ENCODE data around the gene MAP3K3.

DNA sequence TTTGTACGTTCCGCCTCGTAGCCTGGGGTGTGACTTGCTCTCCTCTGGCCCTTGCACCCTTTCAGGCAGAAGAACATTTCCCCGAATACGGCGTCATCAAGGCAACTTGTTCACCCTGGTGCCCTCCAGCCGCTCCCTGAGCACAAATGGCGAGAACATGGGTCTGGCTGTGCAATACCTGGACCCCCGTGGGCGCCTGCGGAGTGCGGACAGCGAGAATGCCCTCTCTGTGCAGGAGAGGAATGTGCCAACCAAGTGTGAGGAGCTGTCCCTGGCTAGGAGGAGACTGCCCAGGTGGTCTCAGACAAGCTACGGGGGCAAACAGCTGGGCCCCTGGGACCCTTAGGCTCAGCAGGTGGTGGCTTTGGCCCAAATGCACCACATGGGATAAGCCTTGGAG lies 67.3 kb downstream of the MAP3K3 start:
- TF ChIP-seq, protein P1, sequence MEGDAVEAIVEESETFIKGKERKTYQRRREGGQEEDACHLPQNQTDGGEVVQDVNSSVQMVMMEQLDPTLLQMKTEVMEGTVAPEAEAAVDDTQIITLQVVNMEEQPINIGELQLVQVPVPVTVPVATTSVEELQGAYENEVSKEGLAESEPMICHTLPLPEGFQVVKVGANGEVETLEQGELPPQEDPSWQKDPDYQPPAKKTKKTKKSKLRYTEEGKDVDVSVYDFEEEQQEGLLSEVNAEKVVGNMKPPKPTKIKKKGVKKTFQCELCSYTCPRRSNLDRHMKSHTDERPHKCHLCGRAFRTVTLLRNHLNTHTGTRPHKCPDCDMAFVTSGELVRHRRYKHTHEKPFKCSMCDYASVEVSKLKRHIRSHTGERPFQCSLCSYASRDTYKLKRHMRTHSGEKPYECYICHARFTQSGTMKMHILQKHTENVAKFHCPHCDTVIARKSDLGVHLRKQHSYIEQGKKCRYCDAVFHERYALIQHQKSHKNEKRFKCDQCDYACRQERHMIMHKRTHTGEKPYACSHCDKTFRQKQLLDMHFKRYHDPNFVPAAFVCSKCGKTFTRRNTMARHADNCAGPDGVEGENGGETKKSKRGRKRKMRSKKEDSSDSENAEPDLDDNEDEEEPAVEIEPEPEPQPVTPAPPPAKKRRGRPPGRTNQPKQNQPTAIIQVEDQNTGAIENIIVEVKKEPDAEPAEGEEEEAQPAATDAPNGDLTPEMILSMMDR (IDR thresholded peaks at IDR 0.05; ENCODE audit: borderline replicate concordance, extremely low read depth, low read length, poor library complexity, severe bottlenecking), result no peak
- TF ChIP-seq EZH2 (IDR thresholded peaks at IDR 0.05; ENCODE audit: borderline replicate concordance, low read depth, low read length, severe bottlenecking), result no peak

All from DND-41 (cell line).